Esophagus squamous epithelium (tissue), 4 donors: ENCODE data around the gene PTPN6.
A peak's percentile ranks its signal among the peaks of the same experiment; 100 is the strongest.

ENCODE experiments used
- CTCF ChIP-seq, 6 experiments: fragments of 450-650 bp in 4 of 6; fragments of 200-600 bp in 2 of 6; sonication (generic) in 2 of 6; IDR thresholded peaks; one replicate each; pipeline ENCODE4 v1.5.1; 2016 to 2019; ENCODE audit warnings: antibody characterized with exemption in 6 of 6, mild to moderate bottlenecking in 4 of 6, moderate library complexity in 4 of 6
- POLR2A ChIP-seq, 4 donors: fragments of 450-650 bp; IDR thresholded peaks; one replicate each; pipeline ENCODE4 v1.6.1; 2017; ENCODE audit warnings: antibody characterized with exemption in 4 of 4, mild to moderate bottlenecking in 4 of 4, moderate library complexity in 3 of 4

DNA sequence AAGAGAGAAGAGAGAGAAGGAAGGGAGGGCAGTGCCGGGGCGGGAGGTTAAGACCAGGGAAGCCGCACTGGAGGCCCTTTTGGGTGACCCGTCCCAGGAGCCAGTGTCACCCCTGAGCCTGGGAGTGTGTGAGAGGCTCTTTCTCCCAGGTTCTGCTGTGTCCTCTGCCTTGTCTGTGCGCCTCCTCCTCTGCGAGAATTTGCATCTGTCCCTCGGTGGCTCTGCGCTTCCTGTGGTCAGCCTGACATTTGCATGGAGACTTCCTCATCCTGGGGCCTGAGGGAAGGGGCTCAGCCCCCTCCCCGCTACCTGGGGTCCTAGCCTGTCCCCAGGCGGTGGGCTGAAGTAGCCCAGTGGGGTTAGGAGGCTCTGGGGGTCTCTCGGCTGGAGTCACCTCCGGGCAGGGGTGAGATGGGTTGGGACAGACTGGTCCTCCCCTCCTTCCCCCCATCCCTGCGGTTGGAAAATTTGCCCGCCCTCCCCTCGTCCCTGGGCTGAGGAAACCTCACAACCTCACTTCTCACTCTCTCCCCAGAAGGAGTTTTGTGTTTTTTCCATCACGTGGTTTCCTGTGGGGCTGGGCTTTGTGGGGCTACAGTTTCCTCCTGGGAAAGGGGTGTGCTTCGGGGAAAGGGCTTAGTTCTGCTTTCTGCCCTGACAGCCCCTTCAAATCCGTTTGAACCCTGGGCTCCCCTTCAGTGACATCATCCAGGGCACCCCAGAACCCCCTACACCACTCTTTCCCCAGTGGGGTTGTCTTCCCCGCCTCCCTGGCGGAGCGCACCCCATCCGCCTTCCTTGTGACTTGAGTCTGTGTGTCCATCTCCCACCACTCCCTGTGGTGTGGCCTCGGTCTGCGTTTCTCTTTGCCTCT lies 2.5 kb downstream of the PTPN6 start:
- TF ChIP-seq CTCF (IDR thresholded peaks at IDR 0.05) (no peak), POLR2A (IDR thresholded peaks at IDR 0.05) (peak in 1 of 4 donors; percentile 72)
